HG03457 (cell line): Measurements from ENCODE around the gene KCNQ1.

Experiments
- ATAC-seq: cut with Tn5 transposase; IDR thresholded peaks from one replicate; pipeline ENCODE4 v1.9.1; 2021; ENCODE audit warnings: moderate number of reproducible peaks; ENCODE audit not compliant: unreplicated experiment

KCNQ1 gene

GRCh38 chr11:2771758-2772466 is 327.1 kb downstream of the KCNQ1 start:
- no peak for ATAC-seq

GRCh38 chr11:2772544-2773031 is 327.8 kb downstream of the KCNQ1 start:
- no peak for ATAC-seq

- no peak for ATAC-seq
Measured at GRCh38 chr11:2774173-2775082, 329.6 kb downstream of the KCNQ1 start.

GRCh38 chr11:2775083-2775625 is 330.3 kb downstream of the KCNQ1 start:
- no peak for ATAC-seq

GRCh38 chr11:2775626-2776350 is 331.0 kb downstream of the KCNQ1 start:
- ATAC-seq = no peak

- ATAC-seq = no peak
Measured at GRCh38 chr11:2776351-2777061, 331.7 kb downstream of the KCNQ1 start.

- ATAC-seq = no peak
Measured at GRCh38 chr11:2777386-2777785, 332.6 kb downstream of the KCNQ1 start.

- no peak for ATAC-seq
Measured at GRCh38 chr11:2777871-2778629, 333.2 kb downstream of the KCNQ1 start.

- no peak for ATAC-seq
Measured at GRCh38 chr11:2778630-2779498, 334.1 kb downstream of the KCNQ1 start.

- no peak for ATAC-seq
Measured at GRCh38 chr11:2779499-2779980, 334.7 kb downstream of the KCNQ1 start.

GRCh38 chr11:2779981-2780849 is 335.4 kb downstream of the KCNQ1 start:
- no peak for ATAC-seq

GRCh38 chr11:2780850-2781407 is 336.1 kb downstream of the KCNQ1 start:
- ATAC-seq = no peak

- ATAC-seq = no peak
Measured at GRCh38 chr11:2781408-2782274, 336.8 kb downstream of the KCNQ1 start.

- no peak for ATAC-seq
Measured at GRCh38 chr11:2782769-2783168, 338.0 kb downstream of the KCNQ1 start.

- ATAC-seq = no peak
Measured at GRCh38 chr11:2783536-2784082, 338.8 kb downstream of the KCNQ1 start.

- ATAC-seq = no peak
Measured at GRCh38 chr11:2787816-2788167, 343.0 kb downstream of the KCNQ1 start.
